Measurements from ENCODE around the gene ITGA3. TPM values are rescaled to one million over a fixed set of nuclear protein-coding genes. Genes with fewer than 3 reads are reported as not detected.

The ITGA3 gene
- polyA plus RNA-seq, 1 of the 3 experiments (the other 2 are of a cell fraction), result 766 TPM

GRCh38 chr17:50051606-50052005, 4.3 kb upstream of the ITGA3 start:
- no peak overlapping the region for H3K4me3 ChIP-seq (ENCODE audit: low read depth in 2 of 2, low read length in 1 of 2)
- no peaks in the 10 kb centered on the region for H3K9me3 ChIP-seq
- peak overlapping the region; percentile 96 to 100; a peak in 3 of 4 replicates for H3K27ac ChIP-seq (ENCODE audit: low read depth in 2 of 2, low read length in 1 of 2)
- ChIA-PET CTCF (interaction anchor here (1.1 to 8.0 kb wide), 6 partner anchors 13 to 190 kb away, joined by 3 to 126 read pairs (median 11); partner anchors contain the start of gene PDK2), POLR2A (no interaction called here)
- no peaks in the 10 kb centered on the region for H4K20me1 ChIP-seq (ENCODE audit: insufficient read depth)
- H3K36me3 ChIP-seq (replicated peaks in 1 of 2; ENCODE audit: control insufficient read depth in 1 of 2, insufficient read depth in 2 of 2, low read length in 1 of 2), result peaks cover 0 to 6% of the 10 kb centered on the region in 2 experiments
- peaks cover 48 to 85% of the 10 kb centered on the region in 2 experiments for H3K4me1 ChIP-seq (ENCODE audit: control insufficient read depth in 1 of 2, insufficient read depth in 2 of 2, low read depth in 1 of 2, low read length in 1 of 2)
- WGBS (ENCODE audit: low lambda C conversion rate), result 45% methylated on average over 2 of the region's 2 CpGs
- no peak for DNase-seq
- H3K79me2 ChIP-seq (ENCODE audit: insufficient read depth), result peaks cover 54% of the 10 kb centered on the region
- H3K9ac ChIP-seq, result peak overlapping the region; percentile 98
- peak overlapping the region; percentile 96 for H3K4me2 ChIP-seq
- no peaks in the 10 kb centered on the region for H3K27me3 ChIP-seq (ENCODE audit: insufficient read depth)
- peaks cover 79% of the 10 kb centered on the region for H3F3A ChIP-seq (replicated peaks; ENCODE audit: insufficient read depth)
- no peaks in the 10 kb centered on the region for H3K9me2 ChIP-seq
- no peak overlapping the region for H2AFZ ChIP-seq (ENCODE audit: low read depth)
- TF ChIP-seq RCOR1 (IDR thresholded peaks at IDR 0.05; ENCODE audit: low read length), result no peak
- 0 out of 2 replicates have a peak, but pooled peaks have one; percentile 5 for TF ChIP-seq SMC3 (IDR thresholded peaks at IDR 0.05; ENCODE audit: low read depth, low read length)
- no peak for TF ChIP-seq TEAD4 (IDR thresholded peaks at IDR 0.05; ENCODE audit: borderline replicate concordance, insufficient read depth)

DNA sequence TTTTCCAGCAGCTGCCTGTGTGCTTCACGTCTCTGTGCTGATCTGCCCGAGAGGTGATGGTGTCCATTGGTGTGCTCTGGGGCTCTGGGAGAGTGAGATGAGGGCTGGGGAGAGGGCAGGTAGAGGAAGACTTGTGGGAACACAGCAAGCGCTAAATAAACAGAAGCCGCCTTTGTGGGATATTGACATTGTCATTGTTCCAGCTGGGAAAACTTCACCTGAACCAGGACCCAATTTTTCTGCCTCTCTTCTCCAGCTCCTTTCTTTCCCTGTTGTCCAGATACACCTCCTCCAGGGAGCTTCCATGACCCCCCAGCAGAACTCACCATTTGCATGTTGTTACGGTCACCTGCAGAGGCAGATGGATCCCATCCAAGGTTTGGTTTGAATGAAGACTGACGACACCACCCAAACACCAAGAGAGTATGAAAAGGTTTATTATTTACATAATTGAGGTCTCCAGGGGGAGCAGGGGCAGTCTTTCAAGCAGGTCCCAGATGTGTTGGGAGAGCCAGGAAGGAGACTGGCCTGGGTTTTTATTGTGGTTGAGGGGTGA, 3.6 kb upstream of the ITGA3 start:
- Histone ChIP-seq H3K9me3 (no peaks in the 10 kb centered on the region), H3K27me3 (ENCODE audit: insufficient read depth) (no peaks in the 10 kb centered on the region), H3K4me3 (ENCODE audit: low read depth in 2 of 2, low read length in 1 of 2) (no peak overlapping the region), H3K9ac (peak overlapping the region; percentile 98; the same call in 1 of the 2 replicates), H4K20me1 (ENCODE audit: insufficient read depth) (no peaks in the 10 kb centered on the region), H3K36me3 (replicated peaks in 1 of 2; ENCODE audit: control insufficient read depth in 1 of 2, insufficient read depth in 2 of 2, low read length in 1 of 2) (peaks cover 0 to 12% of the 10 kb centered on the region in 2 experiments), H3K27ac (ENCODE audit: low read depth in 2 of 2, low read length in 1 of 2) (peak overlapping the region; percentile 96 to 100), H3K4me1 (ENCODE audit: control insufficient read depth in 1 of 2, insufficient read depth in 2 of 2, low read depth in 1 of 2, low read length in 1 of 2) (peaks cover 55 to 78% of the 10 kb centered on the region in 2 experiments), H3K4me2 (peak overlapping the region; percentile 96), H3K9me2 (no peaks in the 10 kb centered on the region), H3F3A (replicated peaks; ENCODE audit: insufficient read depth) (peaks cover 79% of the 10 kb centered on the region), H3K79me2 (ENCODE audit: insufficient read depth) (peaks cover 61% of the 10 kb centered on the region), H2AFZ (ENCODE audit: low read depth) (no peak overlapping the region)
- TF ChIP-seq FOXJ3 (CRISPR knock-in tag; IDR thresholded peaks at IDR 0.05) (no peak), MXI1 (IDR thresholded peaks at IDR 0.05; ENCODE audit: low read depth, low read length) (no peak), POLR2AphosphoS5 (IDR thresholded peaks at IDR 0.05; ENCODE audit: low read depth, low read length) (no peak), SIN3A (IDR thresholded peaks at IDR 0.05; ENCODE audit: borderline replicate concordance, low read depth, low read length) (no peak), IRF3 (IDR thresholded peaks at IDR 0.05; ENCODE audit: low read depth, low read length) (no peak), NFIC (IDR thresholded peaks at IDR 0.05; ENCODE audit: borderline replicate concordance) (no peak), TAF1 (IDR thresholded peaks at IDR 0.05; ENCODE audit: borderline replicate concordance, low read depth, low read length) (no peak), GATA2 (CRISPR knock-in tag; IDR thresholded peaks at IDR 0.05) (no peak), NRF1 (IDR thresholded peaks at IDR 0.05; ENCODE audit: low read depth, low read length) (no peak), MEF2A (IDR thresholded peaks at IDR 0.05; ENCODE audit: borderline replicate concordance, low read depth) (no peak), RXRA (IDR thresholded peaks at IDR 0.05; ENCODE audit: borderline replicate concordance, low read depth) (no peak), FOXM1 (IDR thresholded peaks at IDR 0.05; ENCODE audit: low read depth) (no peak)
- TF ChIP-seq, protein P1, sequence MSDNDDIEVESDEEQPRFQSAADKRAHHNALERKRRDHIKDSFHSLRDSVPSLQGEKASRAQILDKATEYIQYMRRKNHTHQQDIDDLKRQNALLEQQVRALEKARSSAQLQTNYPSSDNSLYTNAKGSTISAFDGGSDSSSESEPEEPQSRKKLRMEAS (IDR thresholded peaks at IDR 0.05; ENCODE audit: low read depth), result no peak
- TF ChIP-seq, protein P2, sequence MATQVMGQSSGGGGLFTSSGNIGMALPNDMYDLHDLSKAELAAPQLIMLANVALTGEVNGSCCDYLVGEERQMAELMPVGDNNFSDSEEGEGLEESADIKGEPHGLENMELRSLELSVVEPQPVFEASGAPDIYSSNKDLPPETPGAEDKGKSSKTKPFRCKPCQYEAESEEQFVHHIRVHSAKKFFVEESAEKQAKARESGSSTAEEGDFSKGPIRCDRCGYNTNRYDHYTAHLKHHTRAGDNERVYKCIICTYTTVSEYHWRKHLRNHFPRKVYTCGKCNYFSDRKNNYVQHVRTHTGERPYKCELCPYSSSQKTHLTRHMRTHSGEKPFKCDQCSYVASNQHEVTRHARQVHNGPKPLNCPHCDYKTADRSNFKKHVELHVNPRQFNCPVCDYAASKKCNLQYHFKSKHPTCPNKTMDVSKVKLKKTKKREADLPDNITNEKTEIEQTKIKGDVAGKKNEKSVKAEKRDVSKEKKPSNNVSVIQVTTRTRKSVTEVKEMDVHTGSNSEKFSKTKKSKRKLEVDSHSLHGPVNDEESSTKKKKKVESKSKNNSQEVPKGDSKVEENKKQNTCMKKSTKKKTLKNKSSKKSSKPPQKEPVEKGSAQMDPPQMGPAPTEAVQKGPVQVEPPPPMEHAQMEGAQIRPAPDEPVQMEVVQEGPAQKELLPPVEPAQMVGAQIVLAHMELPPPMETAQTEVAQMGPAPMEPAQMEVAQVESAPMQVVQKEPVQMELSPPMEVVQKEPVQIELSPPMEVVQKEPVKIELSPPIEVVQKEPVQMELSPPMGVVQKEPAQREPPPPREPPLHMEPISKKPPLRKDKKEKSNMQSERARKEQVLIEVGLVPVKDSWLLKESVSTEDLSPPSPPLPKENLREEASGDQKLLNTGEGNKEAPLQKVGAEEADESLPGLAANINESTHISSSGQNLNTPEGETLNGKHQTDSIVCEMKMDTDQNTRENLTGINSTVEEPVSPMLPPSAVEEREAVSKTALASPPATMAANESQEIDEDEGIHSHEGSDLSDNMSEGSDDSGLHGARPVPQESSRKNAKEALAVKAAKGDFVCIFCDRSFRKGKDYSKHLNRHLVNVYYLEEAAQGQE (IDR thresholded peaks at IDR 0.05; ENCODE audit: low read depth, low read length), result no peak
- POLR2A ChIA-PET, result no interaction called here
- no peak for DNase-seq
- 96% methylated on average over 6 of the region's 6 CpGs for WGBS (ENCODE audit: low lambda C conversion rate)
- CTCF ChIA-PET, result interaction anchor here (0.9 to 8.0 kb wide), 10 partner anchors 8 to 191 kb away, joined by 3 to 126 read pairs (median 7); partner anchors contain the start of gene PDK2
